ENCODE measurements around the gene ADGRG6.
"Not testable (repeated sequence)": the region's sequence is repeated elsewhere in the genome, so short reads cannot be mapped to it uniquely, and the experiment has no call there.

ADGRG6 gene

DNA sequence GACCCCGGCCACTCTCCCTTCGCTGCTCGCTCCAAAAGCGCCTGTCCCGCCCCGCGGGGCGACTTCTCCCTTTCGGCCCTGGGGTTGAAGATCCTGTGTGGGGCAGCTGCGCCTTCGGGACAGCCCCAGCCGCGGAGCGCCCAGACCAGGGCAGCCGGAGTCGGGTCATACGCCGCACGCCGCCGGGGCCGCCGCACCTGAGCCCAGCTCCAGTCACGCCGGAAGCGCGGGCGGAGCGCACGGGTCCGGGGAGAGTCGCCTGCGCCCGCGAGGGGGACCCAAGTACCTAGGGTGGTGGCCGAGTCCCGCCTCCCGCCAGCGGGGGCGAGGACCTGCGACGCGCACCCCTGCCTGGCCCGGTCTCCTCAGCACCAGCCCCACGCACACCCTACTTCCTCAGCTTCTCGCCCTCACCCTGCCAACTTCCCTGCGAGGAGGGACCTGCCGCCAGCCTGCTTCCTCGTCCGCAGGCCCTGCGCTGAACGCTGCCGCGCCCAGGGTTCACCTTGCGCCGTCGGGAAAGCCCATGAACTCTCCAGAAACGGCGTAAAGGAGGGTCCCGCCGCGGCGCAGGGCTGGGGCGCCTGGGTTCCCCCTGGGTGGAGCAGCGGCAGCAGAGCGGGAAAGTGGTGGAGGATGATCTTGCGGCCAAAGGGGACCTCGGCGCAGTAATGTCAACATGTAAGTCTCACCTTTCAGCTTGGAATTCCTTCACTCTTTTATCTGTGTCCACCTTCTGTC, at the start of gene ADGRG6:
ADGRG6 (plus strand) TSS at position 357 of the 741 bp plus-strand sequence; CDS start at position 680, 323 bp downstream.
- no peak for DNase-seq

DNA sequence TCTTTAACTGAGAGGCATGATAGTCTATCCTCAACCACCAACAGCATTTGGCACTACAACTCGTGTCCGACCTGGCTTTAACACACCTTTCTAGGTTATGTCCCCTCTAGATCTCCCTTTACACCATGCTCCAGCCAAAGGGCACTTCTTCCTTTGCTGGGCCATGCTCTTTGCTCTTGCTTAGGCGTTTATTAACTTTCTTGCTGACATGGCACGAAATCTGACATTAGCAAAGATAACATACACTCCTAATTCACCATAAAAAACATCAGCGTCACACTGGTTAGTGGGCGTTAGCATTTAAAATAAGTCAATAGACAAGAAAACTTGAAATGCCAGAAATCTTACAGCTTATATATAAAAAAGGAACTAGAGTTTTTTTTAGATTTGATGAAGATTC, 47.3 kb upstream of the ADGRG6 start:
- no peak for DNase-seq

DNA sequence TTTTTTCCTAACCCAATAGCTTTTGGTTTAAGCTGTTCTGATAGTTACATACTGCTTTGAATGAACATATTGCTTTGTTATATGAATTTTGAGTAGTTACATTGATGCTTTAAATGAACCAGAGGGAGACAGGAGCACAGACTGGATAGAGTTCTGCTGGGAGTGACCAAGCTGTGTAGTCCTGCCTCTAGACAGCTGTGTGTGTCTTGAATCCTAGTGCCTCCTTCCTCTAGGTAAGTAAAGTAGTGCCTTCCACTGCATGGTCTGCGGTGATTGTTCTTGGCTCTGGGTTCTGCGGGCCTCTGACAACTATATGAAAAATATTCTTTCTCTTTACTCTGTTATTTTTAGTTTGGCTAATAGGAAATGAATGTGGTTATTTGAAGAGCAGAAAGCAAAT, 46.0 kb upstream of the ADGRG6 start:
- DNase-seq = no peak

DNA sequence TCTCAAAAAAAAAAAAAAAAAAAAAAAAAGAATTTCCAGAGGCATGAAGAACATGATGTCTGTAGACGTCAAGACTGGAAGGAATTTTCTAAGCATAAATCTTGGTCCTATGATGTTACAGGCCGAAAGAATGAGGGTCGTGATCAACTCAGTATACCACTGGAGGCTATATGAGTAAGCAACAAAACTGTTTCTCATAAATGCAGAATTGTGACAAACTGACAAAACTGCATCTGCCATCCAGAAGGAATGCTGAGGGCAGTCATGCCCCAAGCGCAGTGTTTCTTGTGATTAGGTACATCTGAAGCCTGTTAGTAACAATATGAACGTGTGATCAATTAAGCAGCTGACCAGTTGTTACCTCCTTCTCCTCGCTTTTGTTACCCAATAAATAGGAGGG, 43.5 kb upstream of the ADGRG6 start:
- no peak for DNase-seq

DNA sequence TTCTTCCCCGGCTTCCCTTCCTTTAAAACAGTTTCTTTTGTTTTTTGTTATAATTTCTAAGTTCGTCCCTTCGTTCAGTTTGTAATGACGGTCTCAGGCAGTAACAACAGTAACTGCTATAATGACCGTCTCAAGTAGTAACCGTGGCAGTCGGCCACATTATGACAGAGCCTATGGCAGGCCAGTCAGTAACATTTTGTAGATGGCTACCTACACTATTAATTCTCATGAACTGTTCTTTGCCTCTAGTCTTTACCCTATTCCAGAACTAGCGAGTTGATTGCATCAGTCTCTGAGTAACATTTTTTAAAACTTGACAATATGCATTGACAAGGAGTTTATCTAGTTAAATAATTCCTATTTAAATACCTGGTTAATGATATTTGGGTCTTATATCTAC, 43.0 kb upstream of the ADGRG6 start:
- DNase-seq = no peak

DNA sequence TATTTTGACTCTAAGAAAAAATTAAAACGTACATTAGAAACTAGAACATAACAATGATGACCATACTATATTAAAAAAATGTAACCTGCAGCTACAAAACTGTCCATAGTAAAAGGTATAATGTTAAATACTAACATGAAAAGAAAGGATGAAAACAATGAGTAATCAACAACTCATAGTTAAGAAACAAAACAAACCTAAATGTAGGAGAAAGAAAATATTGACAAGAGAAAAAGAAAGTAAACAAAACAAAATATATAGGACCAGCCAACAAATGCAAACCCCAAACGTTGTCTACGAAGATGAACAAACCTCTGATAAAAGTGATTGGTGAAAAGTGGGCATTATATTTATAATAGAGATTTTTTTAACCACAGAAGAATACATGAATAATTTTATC, 41.1 kb upstream of the ADGRG6 start:
- no peak for DNase-seq

DNA sequence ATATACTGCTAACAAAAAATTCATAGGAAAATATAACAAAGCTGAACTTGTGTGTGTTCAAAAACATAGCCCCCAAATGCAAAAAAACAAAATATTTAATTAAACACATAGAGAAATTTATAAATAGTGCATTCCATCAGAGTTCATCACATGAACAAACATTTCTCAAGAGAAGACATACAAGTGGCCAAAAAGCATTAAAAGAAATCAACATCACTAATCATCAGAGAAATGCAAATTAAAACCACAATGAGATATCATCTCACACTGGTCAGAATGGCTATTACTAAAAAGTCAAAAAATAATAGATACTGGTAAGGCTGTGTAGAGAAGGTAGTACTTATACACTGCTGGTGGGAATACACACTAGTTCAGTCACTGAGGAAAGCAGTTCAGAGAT, 39.6 kb upstream of the ADGRG6 start:
- no peak for DNase-seq

DNA sequence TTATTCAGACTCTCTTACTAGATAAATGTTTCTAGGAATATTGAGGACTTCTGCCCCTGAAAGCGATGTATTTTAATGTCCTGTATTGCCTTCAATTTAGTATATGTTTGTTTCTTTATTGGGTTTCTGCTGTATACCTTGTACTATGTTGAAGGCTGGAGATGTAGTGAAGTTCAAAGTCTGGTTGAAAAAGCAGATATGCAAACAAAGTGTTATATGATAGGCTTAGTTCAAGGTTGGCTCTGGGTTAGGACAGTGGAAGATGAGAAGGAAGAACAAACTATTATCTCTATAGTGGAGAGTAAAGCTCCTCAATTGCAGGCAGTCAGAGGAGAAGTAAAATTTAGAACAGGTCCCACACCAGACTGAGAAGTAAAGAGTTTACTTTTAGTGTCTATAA, 36.3 kb upstream of the ADGRG6 start:
- DNase-seq = no peak

DNA sequence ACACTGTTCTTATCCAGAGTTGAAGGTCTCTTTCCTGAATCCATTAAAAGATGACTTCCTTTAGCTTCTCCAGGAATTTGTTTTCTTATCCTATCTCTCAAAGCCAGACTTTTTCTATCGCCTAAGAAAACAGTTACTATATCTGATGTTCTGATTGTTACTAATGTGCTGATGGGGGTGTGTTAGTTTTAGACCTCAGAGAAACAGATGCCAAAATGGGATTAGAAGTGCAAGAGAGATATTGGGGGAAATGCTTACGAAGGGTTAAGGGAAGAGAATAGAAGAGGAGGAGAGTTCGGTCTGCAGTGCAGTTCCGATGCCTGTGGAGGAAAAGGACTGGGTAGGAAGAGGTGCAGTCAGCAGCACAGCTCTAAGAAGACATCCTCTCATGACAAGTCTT, 35.7 kb upstream of the ADGRG6 start:
- DNase-seq = no peak

DNA sequence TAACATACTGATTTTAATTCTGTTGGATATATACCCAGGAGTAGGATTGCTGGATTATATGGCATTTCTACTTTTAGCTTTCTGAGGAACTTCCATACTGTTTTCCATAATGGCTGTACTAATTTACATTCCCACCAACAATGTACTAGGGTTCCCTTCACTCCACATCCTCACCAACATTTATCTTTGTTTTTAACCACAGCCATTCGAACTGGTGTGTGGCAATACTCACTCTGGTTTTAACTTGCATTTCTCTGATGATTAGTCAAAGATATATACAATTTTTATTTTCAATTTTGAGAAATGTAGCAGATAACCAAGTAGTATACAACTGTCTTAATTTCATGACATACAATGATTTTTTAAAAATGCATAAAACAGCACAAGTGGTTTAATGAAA, 30.3 kb upstream of the ADGRG6 start:
- DNase-seq = no peak

DNA sequence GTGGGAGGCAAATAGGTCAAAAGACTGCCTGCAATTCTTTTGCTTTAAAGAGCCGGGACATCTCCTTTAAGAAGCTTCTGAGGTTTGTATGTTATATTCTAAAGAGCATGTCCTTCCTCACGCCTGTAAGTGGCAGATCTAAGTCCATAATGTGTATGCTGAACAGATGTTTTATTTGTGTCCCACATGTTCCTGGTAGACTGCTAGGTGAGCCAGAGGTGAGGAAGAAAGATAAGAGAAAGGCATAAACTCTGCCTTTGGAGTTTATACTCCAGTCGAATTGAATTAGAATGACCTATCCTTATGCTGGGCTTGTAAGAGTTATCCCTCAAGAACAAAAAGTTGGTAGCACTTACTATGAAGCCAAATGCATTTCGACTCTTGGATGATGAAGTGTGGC, 27.2 kb upstream of the ADGRG6 start:
- DNase-seq = no peak

DNA sequence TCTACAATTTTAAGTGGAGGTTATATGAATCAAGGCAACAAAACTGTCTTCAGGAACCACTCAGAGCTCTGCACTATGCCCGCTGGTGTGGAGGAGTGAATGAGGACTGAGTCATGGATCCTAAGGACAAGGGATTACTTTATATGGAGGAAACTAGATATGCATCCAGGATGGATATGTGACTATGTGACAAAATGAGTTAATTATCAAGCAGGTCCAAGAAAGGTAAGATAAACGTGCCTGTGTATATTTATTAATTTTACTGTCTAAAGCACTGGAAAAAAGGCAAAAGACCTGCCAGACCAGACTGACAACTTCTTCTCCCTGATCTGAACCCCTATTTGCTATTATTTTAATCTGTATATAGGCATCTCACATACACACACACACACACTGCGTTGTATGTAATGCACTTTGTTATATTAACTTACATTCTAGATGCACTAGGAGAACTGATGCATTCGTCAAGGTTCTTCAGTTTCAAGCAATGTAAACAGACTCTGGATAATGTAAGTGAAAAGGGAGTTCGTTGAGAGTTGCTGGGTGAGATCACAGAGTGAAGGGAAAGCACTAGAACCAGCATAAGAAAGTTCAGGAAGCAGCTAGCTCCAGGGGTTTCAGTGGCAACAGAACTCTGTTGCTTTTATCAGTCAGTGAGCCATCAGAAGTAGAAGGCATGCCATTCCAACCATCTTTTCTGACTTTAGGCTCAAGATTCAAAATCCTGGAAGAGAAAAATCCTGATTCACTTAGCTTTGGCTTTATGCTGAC, 26.4 kb upstream of the ADGRG6 start:
- no peak for DNase-seq

DNA sequence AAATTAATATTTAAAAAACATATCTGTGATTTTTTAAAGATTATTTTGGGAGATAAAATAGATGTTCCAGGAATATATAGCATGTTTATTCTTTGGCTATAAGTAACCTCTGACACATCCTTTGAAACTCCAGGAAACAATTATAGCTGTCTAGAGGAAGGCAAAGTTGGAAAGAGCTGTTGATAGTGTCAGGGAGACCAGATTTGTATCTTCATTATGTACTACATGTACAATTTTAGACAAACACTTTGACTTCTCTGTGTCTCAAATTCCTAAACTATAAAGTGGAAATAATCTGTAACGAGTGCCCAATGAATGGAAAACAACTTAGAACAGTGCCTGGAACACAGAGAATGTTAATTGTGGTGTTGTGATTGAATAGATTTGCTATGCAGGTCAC, 25.6 kb upstream of the ADGRG6 start:
- DNase-seq = no peak

DNA sequence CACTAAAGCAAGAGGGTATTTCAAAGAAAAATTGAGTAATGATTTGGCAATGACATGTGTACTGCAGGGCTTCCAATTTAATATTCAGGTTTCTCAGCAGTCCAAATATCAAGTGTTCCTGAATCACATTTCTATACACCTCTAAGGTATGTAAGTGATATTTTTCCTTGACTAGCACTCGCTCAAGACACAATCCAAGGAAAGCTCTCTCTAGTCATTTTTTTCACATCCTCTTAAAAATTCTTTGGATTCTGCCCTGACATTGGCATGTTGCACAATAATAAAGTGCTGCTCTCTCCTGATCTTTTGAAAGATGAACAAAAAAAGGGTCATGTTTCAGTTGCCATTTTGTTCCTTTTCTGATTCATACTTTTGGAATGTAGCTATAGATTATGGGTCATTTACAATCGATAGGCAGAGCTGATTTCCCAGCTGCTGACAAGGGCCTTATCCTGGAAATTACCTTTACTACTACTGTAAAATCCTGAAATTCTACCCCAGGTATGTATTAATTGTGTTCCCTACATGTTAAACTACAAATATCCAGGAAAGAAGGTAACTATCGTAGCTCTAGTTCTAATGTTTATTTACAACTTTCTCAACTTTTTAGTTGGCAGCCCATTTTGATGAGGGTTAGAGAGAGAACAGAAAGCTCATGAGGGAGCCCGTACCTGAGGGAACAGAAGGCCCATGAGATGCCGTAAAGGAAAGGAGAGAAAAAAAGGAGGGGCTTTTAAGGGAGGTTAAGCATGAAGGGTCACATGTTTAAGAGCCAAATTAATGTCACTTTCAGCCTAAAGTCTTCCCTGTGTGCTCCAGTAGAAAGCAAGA, 22.2 kb upstream of the ADGRG6 start:
- no peak for DNase-seq

DNA sequence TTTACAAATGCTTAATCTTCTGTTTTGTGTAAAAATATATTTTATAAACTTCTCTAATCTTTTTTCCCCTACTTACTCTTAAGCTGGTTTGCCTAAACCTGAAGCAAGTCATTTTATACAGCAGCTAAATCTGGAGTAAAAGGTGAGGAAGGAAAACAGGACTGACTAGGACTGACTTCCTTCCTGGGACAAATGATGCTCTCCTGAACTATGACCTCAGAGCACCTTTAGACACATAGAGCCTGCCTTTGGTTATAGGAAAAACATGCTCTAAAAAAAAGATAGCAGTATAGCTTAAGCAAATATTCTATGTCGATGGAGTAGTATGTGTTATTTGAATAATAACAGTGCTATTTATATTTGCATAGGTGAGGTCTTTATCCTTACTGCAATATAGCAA, 21.5 kb upstream of the ADGRG6 start:
- DNase-seq = no peak

DNA sequence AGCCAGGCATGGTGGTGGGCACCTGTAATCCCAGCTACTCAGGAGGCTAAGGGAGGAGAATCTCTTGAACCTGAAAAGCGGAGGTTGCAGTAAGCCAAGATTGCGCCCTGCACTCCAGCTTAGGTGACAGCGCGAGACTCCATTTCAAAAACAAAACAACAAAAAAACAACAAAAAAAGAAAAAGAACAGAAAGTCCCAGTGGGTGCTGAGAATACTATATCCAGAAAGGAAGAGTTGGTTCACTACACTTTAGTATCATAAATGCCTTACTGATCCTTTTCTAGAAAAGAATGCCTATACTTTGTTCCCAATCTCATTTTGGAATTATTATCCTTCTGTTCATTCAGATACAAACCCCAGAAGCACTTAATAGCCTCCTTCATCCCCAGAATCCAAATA, 20.9 kb upstream of the ADGRG6 start:
- DNase-seq = no peak

DNA sequence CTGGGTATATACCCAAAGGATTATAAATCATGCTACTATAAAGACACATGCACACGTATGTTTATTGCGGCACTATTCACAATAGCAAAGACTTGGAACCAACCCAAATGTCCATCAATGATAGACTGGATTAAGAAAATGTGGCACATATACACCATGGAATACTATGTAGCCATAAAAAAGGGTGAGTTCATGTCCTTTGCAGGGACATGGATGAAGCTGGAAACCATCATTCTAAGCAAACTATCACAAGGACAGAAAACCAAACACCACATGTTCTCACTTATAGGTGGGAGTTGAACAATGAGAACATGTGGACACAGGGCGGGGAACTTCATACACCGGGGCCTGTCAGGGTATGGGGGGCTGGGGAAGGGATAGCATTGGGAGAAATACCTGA, 18.7 kb upstream of the ADGRG6 start:
- not testable (repeated sequence) for DNase-seq

DNA sequence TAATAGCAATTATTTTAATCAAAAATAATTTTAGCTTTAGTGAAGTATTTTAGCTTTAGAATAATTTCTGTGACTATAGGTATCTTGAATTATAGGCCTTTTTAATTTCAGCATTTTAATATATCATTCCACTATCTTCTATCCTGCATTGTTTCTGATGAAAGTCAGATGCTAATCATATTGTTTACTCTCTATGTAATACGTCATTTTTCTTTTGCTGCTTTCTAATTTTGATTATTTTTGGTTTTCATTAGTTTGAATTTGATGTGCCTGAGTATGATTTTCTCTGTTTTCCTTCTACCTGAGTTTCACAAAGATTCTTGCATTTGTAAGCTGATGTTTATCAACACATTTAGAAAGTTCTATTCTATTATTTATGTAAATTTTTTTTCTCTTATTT, 17.4 kb upstream of the ADGRG6 start:
- no peak for DNase-seq

DNA sequence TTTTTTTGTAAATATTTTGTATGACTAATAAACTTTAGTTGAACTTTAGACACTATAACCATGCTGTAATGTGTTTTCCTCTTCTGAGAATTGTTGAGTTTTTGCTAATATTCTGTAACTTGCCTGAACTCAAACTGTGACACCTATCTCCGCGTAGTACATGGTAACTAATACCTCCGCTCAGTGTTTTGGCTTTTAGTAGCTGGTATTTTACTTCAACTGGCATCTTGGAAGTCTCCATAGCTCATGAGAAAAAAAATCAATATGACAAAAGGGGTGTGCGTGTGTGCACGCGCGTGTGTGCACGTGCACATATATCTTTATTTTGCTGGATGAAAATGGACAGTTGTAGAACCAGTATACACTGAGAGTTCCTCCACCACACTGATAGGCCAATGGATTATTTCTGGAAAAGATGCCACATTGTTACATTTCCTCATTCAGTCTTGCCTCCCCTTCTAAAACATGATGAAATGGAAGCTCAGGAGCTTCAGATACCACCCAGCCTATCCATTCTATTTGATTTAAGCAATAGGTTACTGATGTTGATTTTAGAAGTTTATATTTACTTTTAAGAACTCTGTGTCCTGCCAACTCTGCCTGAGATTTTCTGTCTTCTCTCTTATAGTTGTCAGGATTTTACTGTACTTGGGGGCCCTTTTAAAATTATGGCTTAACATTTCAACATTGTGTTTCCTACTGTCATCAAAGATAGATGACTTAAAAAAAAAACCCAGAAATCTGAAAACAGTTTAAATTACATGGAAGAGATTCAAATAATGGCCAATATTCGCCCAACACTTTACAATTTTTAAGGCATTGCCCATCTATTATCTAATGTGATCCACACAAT, 16.3 kb upstream of the ADGRG6 start:
- no peak for DNase-seq

DNA sequence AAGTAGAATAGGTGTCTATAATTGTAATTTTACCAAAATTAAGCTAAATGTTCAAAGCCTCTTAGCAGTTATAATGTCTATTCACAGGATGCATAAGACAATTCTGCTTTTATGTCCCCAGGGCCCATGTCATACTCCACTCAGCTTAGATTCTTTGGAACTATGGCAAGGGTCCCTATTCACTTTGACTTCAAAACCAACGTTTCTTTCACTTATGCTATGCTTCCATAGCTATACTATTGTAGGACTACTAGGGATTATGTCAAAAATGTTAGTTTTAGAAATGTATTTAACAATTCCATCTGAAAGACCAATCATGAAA, 15.8 kb upstream of the ADGRG6 start:
- DNase-seq = no peak

DNA sequence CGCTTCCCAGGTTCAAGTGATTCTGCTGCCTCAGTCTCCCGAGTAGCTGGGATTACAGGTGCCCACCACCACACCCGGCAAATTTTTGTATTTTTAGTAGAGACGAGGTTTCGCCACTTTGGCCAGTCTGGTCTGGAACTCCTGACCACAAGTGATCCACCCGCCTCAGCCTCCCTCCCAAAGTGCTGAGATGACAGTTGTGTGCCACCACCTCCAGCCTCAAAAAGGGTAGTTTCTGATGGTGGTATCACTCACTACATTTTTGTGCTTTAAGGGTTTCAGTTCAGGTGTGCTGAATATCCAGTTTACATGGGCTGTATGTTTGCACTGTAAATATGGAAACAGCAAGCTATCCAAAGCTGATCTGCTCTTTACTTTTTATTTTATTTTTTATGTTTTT, 12.1 kb upstream of the ADGRG6 start:
- DNase-seq = no peak

DNA sequence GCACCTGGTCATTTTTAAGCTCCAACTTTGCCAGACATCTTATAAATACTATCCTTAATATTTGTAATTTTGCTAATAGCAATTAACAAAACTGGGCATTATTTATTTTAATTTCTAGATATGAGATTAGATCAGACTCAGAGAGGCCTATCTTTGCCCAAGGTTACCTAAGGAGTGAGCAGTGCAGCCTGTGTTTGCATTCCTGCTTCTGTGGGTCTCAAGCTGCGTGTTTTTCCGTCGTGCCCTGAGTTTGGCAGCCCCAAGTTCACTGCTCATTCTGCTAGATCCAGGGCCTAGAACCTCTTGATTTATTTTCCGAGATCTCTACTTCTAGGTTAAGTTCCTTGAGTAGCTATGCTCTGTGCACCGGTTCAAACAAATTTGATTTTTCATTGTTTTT, 11.0 kb upstream of the ADGRG6 start:
- DNase-seq = no peak

DNA sequence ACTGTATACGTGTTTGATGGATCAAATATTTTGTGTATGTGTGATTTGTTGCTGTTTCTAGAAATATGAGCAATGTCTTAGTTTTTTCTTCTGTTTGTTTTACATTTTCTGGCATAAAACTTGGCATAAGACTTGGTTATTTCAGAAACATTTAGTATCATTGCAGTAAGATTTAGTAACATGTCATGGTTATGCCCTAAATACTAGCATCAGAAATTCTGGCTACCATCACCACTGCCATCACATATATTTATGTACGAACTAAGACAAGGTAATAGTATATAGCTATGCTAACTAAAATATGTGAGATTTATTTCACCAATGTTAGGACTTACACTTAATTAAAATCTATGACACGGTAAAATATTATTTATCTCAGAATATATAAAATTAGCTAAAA, 10.3 kb upstream of the ADGRG6 start:
- no peak for DNase-seq

Measured in NCI-H446 treated with DMSO at 0.1 percent for 48 hours (cell line).